Activated T-cell treated with anti-CD3 and anti-CD28 coated beads, Interleukin-2, amount 50 U/mL, for 24 hours (primary cell): Measurements from ENCODE around the gene DHX36.

Experiments used
- DNase-seq: peaks from one replicate; pipeline ENCODE4 v3.0.0-alpha.2; 2020
- H3K27ac Mint-ChIP-seq: 2 replicates; pipeline ENCODE4 v1.8.0; 2020; ENCODE audit warnings: mild to moderate bottlenecking, mixed read lengths
- H3K27me3 Mint-ChIP-seq: 2 replicates; pipeline ENCODE4 v1.8.0; 2020; ENCODE audit warnings: mixed read lengths
- H3K36me3 Mint-ChIP-seq: 2 replicates; pipeline ENCODE4 v1.8.0; 2020; ENCODE audit warnings: low read depth, mixed read lengths
- H3K4me1 Mint-ChIP-seq: 2 replicates; pipeline ENCODE4 v1.8.0; 2020; ENCODE audit warnings: low read depth, mixed read lengths
- H3K4me3 Mint-ChIP-seq: 2 replicates; pipeline ENCODE4 v1.8.0; 2020; ENCODE audit warnings: mild to moderate bottlenecking, moderate library complexity, mixed read lengths
- H3K9me3 Mint-ChIP-seq: 2 replicates; pipeline ENCODE4 v1.8.0; 2020; ENCODE audit warnings: mixed read lengths

The DHX36 gene

DNA sequence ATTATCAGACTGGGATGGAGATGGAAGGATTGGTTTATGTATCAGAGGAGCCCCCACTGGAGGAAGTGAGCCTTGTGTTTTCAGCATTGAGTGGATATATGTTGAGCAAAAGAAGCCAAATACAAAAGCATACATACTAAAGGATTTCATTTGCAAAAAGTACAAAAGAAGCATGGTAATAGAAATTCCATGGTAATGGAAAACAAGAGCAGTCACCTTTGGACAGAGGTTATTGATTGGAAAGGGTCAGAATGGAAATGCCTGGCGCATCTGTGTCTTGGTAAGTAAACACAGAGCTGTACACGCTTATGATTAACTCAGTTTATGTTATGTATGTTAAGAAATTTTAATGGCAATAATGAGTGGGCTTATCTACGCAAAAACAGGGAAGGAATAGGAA, 72.7 kb downstream of the DHX36 start:
- DNase-seq: no peak
- no peaks in the 10 kb centered on the region for H3K27me3 Mint-ChIP-seq
- no peak overlapping the region for H3K27ac Mint-ChIP-seq
- no peaks in the 10 kb centered on the region for H3K9me3 Mint-ChIP-seq
- no peak overlapping the region for H3K4me3 Mint-ChIP-seq
- peaks cover 77% of the 10 kb centered on the region for H3K36me3 Mint-ChIP-seq
- peaks cover 2% of the 10 kb centered on the region for H3K4me1 Mint-ChIP-seq

DNA sequence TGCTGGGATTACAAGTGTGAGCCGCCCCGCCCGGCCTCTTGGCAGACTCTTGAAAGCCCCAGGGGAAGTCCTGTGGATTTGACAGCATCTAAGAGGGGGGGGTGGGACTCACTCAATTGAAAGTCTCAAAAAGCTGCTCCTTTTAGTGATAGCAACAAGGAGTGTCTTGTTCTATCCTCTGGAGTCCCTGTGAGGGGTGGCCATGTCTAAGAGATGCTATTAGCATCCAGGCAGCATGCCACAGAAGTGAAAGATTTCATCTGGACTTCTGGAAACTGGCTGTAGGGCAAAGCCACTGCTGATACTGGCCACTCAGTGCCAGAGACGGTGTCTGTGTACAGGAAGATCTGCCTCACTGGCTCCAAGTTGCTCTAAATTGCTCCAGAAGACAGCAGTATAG, 74.0 kb downstream of the DHX36 start:
- Mint-ChIP-seq H3K9me3 (no peaks in the 10 kb centered on the region), H3K36me3 (peaks cover 69% of the 10 kb centered on the region), H3K27ac (no peak overlapping the region), H3K4me3 (no peak overlapping the region), H3K4me1 (peaks cover 2% of the 10 kb centered on the region), H3K27me3 (no peaks in the 10 kb centered on the region)
- no peak for DNase-seq

GRCh38 chr3:154247806-154248415, 76.4 kb downstream of the DHX36 start:
- H3K36me3 Mint-ChIP-seq: peaks cover 55% of the 10 kb centered on the region
- peaks cover 5% of the 10 kb centered on the region for H3K4me1 Mint-ChIP-seq
- H3K4me3 Mint-ChIP-seq: no peak overlapping the region
- DNase-seq: no peak
- H3K27me3 Mint-ChIP-seq: no peaks in the 10 kb centered on the region
- H3K9me3 Mint-ChIP-seq: no peaks in the 10 kb centered on the region
- H3K27ac Mint-ChIP-seq: no peak overlapping the region

DNA sequence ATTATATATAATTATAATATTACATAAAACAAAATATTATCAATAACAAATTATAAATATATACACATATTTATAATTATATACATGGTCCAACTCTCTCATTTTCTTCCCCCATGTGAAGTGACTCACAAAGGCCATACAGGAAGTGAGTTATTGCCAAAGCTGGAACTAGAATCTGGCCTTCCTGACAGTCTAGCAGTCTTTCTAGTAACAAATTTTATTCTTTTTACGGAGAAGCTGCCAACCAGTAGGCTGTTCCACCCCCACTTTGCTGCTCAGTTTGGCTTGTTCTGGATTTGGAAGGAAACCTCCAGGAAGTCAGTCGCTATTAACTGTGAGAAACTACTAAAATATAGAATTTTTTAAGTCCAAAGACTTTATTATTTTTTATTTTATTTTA, 79.6 kb downstream of the DHX36 start:
- Mint-ChIP-seq H3K4me3 (no peak overlapping the region), H3K27me3 (peaks cover 3% of the 10 kb centered on the region), H3K36me3 (peaks cover 27% of the 10 kb centered on the region), H3K4me1 (peaks cover 3% of the 10 kb centered on the region), H3K27ac (no peak overlapping the region), H3K9me3 (no peaks in the 10 kb centered on the region)
- DNase-seq: no peak

DNA sequence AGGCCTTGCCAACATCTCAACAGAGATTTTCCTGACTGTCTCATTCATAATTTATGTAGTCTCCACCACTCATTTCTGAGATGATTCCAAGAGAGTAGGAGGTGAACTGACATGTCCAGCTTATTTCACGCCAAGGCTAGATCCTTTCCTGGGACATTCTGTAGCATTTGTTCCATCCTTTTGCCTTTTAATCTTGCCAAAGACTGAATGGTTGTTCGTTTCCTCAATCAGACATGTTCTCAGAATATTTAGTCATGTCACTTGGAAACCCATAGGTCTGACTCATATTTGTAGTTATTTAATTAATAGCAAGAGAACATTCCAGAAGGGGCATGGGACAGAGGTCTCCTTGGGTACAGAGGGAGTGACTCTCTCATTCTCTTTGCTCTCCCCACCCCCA, 80.9 kb downstream of the DHX36 start:
- H3K27me3 Mint-ChIP-seq: peaks cover 12% of the 10 kb centered on the region
- H3K4me3 Mint-ChIP-seq: no peak overlapping the region
- H3K36me3 Mint-ChIP-seq: peaks cover 14% of the 10 kb centered on the region
- peaks cover 3% of the 10 kb centered on the region for H3K4me1 Mint-ChIP-seq
- DNase-seq: no peak
- no peak overlapping the region for H3K27ac Mint-ChIP-seq
- H3K9me3 Mint-ChIP-seq: no peaks in the 10 kb centered on the region

DNA sequence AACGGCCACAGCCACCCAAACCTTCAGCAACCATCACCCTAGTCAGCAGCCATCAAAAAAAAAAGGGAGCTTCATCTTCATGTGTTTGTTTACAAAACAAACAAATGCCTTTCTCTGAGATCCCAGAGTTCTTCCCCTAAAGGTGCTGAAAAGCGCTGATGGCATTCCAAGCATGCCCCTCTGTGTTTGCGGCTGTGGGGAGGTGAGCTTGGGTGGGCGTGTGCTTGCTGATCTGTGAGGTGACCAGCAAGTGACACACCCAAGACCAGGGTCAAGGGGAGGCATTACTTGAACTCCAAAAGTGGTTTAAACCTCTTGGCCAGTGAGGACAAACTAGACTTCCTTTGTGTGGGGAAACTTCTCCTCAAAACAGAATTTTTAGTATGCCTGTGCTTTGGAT, 81.5 kb downstream of the DHX36 start:
- no peaks in the 10 kb centered on the region for H3K9me3 Mint-ChIP-seq
- peaks cover 8% of the 10 kb centered on the region for H3K4me1 Mint-ChIP-seq
- peaks cover 10% of the 10 kb centered on the region for H3K36me3 Mint-ChIP-seq
- peaks cover 12% of the 10 kb centered on the region for H3K27me3 Mint-ChIP-seq
- no peak overlapping the region for H3K27ac Mint-ChIP-seq
- no peak for DNase-seq
- H3K4me3 Mint-ChIP-seq: no peak overlapping the region

- Mint-ChIP-seq H3K27ac (no peak overlapping the region), H3K36me3 (peaks cover under 1% of the 10 kb centered on the region), H3K9me3 (no peaks in the 10 kb centered on the region), H3K4me3 (no peak overlapping the region), H3K27me3 (peaks cover 12% of the 10 kb centered on the region), H3K4me1 (peaks cover 12% of the 10 kb centered on the region)
- no peak for DNase-seq
These were observed 82.8 kb downstream of the DHX36 start for GRCh38 chr3:154241496-154241895.

DNA sequence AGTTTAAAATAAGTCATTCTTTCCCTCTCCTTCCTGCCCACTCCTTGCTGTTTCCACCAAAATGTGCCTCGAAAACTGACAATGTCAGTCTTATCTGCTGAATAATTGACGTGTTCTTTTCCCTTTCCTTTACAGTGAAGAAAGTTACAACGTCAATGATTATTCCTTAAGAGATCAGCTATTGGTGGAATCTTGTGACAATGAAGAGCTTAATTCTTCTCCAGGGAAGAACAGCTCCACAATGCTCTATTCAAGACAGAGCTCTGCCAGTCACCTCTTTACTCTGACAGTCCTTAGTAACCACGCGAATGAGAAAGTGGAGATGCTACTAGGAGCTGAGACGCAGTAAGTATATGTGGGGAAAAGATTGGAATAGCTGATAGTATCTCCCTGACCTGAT, 84.1 kb downstream of the DHX36 start:
- Mint-ChIP-seq H3K27ac (no peak overlapping the region), H3K36me3 (no peaks in the 10 kb centered on the region), H3K27me3 (peaks cover 12% of the 10 kb centered on the region), H3K4me1 (peaks cover 12% of the 10 kb centered on the region), H3K9me3 (no peaks in the 10 kb centered on the region), H3K4me3 (no peak overlapping the region)
- no peak for DNase-seq

DNA sequence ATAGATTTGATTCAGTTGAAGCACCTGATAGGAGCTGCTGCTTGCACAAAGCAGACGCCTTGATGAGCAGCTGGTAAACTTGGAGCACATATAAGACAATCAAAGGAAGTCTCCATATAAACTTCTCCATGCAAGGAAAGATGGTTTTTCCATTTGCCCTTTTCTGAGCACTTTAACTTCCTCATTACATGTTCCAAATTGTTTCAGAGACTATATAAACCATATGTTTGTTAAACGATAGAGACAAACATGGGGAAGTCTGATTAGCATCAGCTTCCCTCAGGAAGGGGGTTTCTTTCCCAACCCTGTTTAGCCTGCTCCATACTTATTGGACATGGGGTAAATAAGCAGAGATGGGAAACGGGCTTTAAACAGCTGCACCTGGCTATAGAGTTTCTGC, 88.0 kb downstream of the DHX36 start:
- no peak for DNase-seq
- Mint-ChIP-seq H3K4me1 (peaks cover 9% of the 10 kb centered on the region), H3K27ac (no peak overlapping the region), H3K9me3 (no peaks in the 10 kb centered on the region), H3K4me3 (no peak overlapping the region), H3K27me3 (peaks cover 36% of the 10 kb centered on the region), H3K36me3 (no peaks in the 10 kb centered on the region)

DNA sequence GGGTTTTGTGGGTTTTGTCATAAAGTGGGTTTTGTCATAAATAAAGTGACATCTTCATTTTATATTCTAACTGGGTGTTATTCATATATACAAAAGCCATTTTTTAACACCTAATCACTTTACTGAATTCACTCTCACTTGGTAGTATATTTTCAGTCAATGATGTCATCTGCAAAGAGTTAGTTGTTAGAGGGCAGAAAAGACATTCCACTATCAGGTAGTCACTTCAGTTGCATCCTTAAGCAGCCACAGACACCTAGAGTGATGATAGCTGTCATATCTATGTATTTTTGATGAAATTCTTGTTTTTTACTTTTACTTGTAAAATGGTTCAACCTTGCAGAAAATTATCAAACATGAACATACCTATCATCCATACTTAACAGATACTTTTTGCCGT, 89.0 kb downstream of the DHX36 start:
- Mint-ChIP-seq H3K4me3 (no peak overlapping the region), H3K27me3 (peaks cover 39% of the 10 kb centered on the region), H3K27ac (no peak overlapping the region), H3K9me3 (no peaks in the 10 kb centered on the region), H3K4me1 (peaks cover 9% of the 10 kb centered on the region), H3K36me3 (no peaks in the 10 kb centered on the region)
- no peak for DNase-seq

DNA sequence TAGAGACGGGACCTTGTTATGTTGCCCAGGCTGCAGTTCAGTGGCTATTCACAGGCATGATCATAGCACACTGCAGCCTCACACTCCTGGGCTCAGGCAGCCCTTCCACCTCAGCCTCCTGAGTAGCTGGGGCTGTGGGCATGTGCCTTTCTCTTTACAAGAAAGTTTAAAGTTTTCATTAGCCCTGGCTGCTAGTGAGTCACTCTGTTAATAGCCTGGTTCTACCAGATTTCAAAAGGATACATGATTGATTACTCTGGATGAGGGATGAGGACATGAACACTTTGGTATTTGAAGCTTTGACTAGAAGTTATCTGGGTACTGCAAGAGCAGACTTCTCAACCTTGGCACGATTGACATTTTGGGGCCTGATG, 95.1 kb downstream of the DHX36 start:
- H3K9me3 Mint-ChIP-seq: no peaks in the 10 kb centered on the region
- no peak overlapping the region for H3K27ac Mint-ChIP-seq
- H3K4me3 Mint-ChIP-seq: no peak overlapping the region
- H3K36me3 Mint-ChIP-seq: no peaks in the 10 kb centered on the region
- DNase-seq: no peak
- peaks cover 34% of the 10 kb centered on the region for H3K27me3 Mint-ChIP-seq
- no peaks in the 10 kb centered on the region for H3K4me1 Mint-ChIP-seq

DNA sequence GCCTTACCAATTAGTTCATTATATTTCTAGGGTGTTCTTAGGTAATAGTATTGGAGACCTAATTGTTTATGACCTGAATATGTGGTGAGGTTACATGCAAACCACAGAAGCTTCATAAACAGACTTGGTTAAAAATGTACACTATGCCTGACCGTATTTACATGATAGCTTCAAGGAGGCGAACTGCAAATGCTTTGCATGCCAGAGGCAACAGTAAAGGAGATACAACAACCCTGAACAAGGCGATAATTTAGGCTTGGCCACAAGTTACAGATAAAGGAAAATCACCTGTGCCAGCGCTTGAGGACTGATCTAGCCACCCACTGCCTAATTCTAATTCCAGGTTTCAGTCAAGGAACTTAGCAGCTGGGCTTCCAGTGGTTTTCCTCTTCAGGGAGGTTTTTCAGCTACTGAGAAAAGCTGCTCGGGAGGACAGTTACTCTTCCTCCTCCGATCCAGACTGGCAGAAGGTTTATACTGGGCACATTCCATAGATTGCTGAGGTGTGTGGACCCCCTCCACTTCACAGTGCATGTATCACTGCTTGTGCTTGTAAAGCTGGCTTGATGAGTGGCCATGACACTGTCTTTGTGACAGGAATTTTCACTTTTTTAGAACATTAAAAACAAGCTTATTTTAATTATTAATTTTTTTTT, 95.6 kb downstream of the DHX36 start:
- H3K27ac Mint-ChIP-seq: no peak overlapping the region
- H3K27me3 Mint-ChIP-seq: peaks cover 31% of the 10 kb centered on the region
- H3K9me3 Mint-ChIP-seq: no peaks in the 10 kb centered on the region
- H3K4me1 Mint-ChIP-seq: no peaks in the 10 kb centered on the region
- H3K36me3 Mint-ChIP-seq: no peaks in the 10 kb centered on the region
- H3K4me3 Mint-ChIP-seq: no peak overlapping the region
- DNase-seq: no peak

- no peaks in the 10 kb centered on the region for H3K36me3 Mint-ChIP-seq
- H3K9me3 Mint-ChIP-seq: no peaks in the 10 kb centered on the region
- H3K4me3 Mint-ChIP-seq: no peak overlapping the region
- H3K27me3 Mint-ChIP-seq: peaks cover 23% of the 10 kb centered on the region
- no peak for DNase-seq
- H3K4me1 Mint-ChIP-seq: peaks cover 2% of the 10 kb centered on the region
- H3K27ac Mint-ChIP-seq: no peak overlapping the region
These were observed 96.8 kb downstream of the DHX36 start for GRCh38 chr3:154227531-154227930.

DNA sequence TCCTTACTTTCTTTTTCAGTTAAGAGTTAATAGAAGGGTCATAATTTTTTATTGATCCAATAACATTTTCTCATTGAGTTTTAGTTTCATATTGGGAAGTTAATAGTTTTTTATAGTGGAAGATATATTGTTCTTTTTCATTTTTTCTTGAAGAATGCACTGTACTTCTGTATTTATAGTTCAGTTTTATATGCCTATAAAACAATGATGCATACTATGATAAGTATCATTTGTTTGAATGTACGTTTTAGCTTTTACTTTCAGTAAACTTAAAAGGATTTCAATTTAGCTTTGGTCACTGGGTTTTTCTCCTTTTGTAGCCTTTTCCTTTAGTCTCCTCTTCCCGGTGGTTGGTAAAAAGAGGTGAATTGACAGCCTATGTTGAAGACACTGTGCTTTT, 98.8 kb downstream of the DHX36 start:
- Mint-ChIP-seq H3K36me3 (no peaks in the 10 kb centered on the region), H3K27ac (no peak overlapping the region), H3K27me3 (peaks cover 16% of the 10 kb centered on the region), H3K4me3 (no peak overlapping the region), H3K4me1 (peaks cover 2% of the 10 kb centered on the region), H3K9me3 (no peaks in the 10 kb centered on the region)
- DNase-seq: no peak

DNA sequence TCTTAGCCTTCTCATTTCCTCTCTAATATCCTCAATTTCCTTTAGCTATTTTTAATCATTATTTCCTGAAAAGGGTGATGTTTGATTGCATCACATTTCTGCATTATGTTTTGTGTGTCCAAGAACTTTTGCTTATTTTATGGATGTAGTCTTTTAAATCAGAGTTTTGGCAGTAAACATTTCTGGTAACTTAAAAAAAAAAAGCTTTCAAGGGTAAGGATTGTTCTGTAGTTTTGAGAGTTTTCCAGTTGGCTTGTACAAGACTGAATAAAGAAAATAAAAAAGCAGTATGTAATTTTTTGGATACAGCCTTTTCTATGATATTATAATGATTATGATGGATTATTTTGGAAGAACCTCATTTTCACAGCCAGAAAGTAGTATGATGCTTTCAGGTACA, 99.4 kb downstream of the DHX36 start:
- Mint-ChIP-seq H3K36me3 (no peaks in the 10 kb centered on the region), H3K4me3 (no peak overlapping the region), H3K9me3 (no peaks in the 10 kb centered on the region), H3K4me1 (peaks cover 2% of the 10 kb centered on the region), H3K27me3 (peaks cover 17% of the 10 kb centered on the region), H3K27ac (no peak overlapping the region)
- no peak for DNase-seq

- peaks cover 2% of the 10 kb centered on the region for H3K4me1 Mint-ChIP-seq
- no peak overlapping the region for H3K4me3 Mint-ChIP-seq
- H3K36me3 Mint-ChIP-seq: no peaks in the 10 kb centered on the region
- no peak overlapping the region for H3K27ac Mint-ChIP-seq
- no peak for DNase-seq
- H3K27me3 Mint-ChIP-seq: peaks cover 14% of the 10 kb centered on the region
- H3K9me3 Mint-ChIP-seq: no peaks in the 10 kb centered on the region
These were observed 99.9 kb downstream of the DHX36 start for GRCh38 chr3:154224366-154224765.
